Measurements from ENCODE around the gene PEX12.
A peak's percentile ranks its signal among the peaks of the same experiment; 100 is the strongest.
"Not testable (repeated sequence)": the region's sequence is repeated elsewhere in the genome, so short reads cannot be mapped to it uniquely, and the experiment has no call there.

PEX12 gene

GRCh38 chr17:35578197-35578928, at the start of gene PEX12:
TSS of gene PEX12 (minus strand) at chr17:35578571. CDS start at chr17:35578021, 550 bp downstream.
- DNase-seq: peak; percentile 82 to 91

- no peak for DNase-seq
Measured at GRCh38 chr17:35627417-35627816, 49.0 kb upstream of the PEX12 start.

GRCh38 chr17:35621768-35622167, 43.4 kb upstream of the PEX12 start:
- DNase-seq: no peak

- no peak for DNase-seq
Measured at GRCh38 chr17:35618628-35619027, 40.3 kb upstream of the PEX12 start.

- DNase-seq: no peak
Measured at GRCh38 chr17:35617505-35617904, 39.1 kb upstream of the PEX12 start.

GRCh38 chr17:35616536-35616935, 38.2 kb upstream of the PEX12 start:
- no peak for DNase-seq

GRCh38 chr17:35614810-35615209, 36.4 kb upstream of the PEX12 start:
- DNase-seq: no peak

GRCh38 chr17:35612924-35613521, 34.7 kb upstream of the PEX12 start:
- DNase-seq: peak in 1 of 2 experiments; percentile 49

- DNase-seq: not testable (repeated sequence)
Measured at GRCh38 chr17:35610746-35611145, 32.4 kb upstream of the PEX12 start.

GRCh38 chr17:35609831-35610230, 31.5 kb upstream of the PEX12 start:
- DNase-seq: no peak

GRCh38 chr17:35607239-35607847, 29.0 kb upstream of the PEX12 start:
- DNase-seq: no peak

GRCh38 chr17:35605678-35606077, 27.3 kb upstream of the PEX12 start:
- no peak for DNase-seq

GRCh38 chr17:35603674-35604073, 25.3 kb upstream of the PEX12 start:
- DNase-seq: no peak

GRCh38 chr17:35597604-35598003, 19.2 kb upstream of the PEX12 start:
- DNase-seq: no peak

- no peak for DNase-seq
Measured at GRCh38 chr17:35596530-35597233, 18.3 kb upstream of the PEX12 start.

- DNase-seq: no peak
Measured at GRCh38 chr17:35596072-35596471, 17.7 kb upstream of the PEX12 start.

GRCh38 chr17:35588196-35588920, 10.0 kb upstream of the PEX12 start:
- peak; percentile 35 to 87 for DNase-seq

GRCh38 chr17:35587074-35587961, 8.9 kb upstream of the PEX12 start, which contains the start of gene AP2B1:
TSS of gene AP2B1 (plus strand) at chr17:35587322. CDS start at chr17:35594031, 6,709 bp downstream.
- DNase-seq: peak; percentile 77 to 94

GRCh38 chr17:35586569-35587073, 8.2 kb upstream of the PEX12 start:
- DNase-seq: no peak

- DNase-seq: no peak
Measured at GRCh38 chr17:35584061-35584460, 5.7 kb upstream of the PEX12 start.

GRCh38 chr17:35578929-35579432, 610 bp upstream of the PEX12 start:
- DNase-seq: no peak
